Measurements from ENCODE around the gene OPCML.

OPCML gene

DNA sequence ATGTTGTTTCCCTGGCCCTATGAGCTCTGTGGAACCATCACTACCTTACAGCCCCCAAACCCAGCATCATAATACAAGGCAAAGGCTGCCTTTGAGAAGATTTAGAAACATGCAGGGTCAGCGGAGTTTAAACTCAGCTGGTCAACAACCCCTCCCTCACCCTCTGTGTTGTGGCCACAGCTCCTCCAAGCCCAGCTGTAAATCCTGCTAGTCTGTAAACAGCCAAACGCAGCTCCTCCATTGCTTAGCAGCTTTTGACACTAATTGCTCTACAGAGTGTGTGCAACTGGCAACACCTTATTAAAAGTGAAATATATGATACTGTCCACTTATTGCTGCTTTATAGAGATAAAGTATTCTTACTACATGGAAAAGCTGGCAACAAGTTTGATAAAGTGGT is 29.1 kb downstream of the OPCML start:
- no peaks in the 10 kb centered on the region for H3K27me3 ChIP-seq (ENCODE audit: control insufficient read depth, insufficient read depth, low read length)
- H3K4me3 ChIP-seq (ENCODE audit: low read depth, low read length): no peak overlapping the region
- H3K9me3 ChIP-seq (ENCODE audit: control insufficient read depth, insufficient read depth, low read depth, low read length): no peaks in the 10 kb centered on the region
- no peaks in the 10 kb centered on the region for H3K36me3 ChIP-seq (ENCODE audit: control insufficient read depth, insufficient read depth, low read length)
- H3K4me1 ChIP-seq (ENCODE audit: control insufficient read depth, insufficient read depth, low read length): peaks cover 36% of the 10 kb centered on the region
- no peak overlapping the region for H3K9ac ChIP-seq (ENCODE audit: low read length)
- H3K27ac ChIP-seq (ENCODE audit: low read depth, low read length): no peak overlapping the region

DNA sequence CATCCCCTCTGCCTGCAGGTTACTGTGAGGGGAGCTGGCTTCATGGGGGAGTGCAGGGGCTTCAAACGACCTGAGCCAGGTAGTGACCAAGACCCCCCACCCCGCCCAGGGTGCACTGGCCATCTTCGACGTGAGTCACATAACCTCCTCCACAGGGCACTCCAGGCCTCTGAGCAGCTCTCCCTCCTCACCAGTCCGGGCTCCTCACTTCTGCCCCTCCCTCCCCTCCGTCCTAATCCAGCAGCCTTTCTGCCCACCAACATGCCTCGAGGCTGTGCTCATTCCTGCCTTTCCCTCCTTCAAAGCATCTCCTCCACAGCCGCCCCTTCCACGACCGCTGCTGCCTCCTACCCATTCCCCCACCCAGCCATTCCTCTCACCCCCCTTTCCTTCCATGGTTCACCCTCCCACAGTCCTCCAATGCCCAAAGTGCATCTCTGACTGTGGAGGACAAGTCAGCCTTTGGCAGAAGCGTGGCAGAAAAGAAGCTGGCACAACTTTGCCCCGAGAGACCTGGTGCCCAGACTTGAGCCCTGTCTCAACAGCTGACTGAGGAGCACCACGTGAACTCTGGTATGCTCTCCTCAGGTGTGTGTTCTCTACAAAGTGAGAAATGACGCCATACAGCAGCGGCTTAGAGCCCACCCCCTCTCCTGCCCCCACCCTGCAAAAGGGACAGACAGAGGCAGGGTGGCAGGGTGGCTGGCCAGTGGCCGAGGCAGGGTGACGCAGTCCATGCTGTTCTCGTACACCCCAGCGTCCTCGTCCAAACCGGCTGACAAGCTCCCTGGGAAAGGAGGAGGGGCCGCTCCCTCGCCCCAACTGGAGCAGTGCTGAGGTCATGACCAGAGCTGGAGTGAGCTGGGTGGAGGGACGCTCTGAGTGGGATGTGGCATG is 30.4 kb downstream of the OPCML start:
- no peaks in the 10 kb centered on the region for H3K36me3 ChIP-seq (ENCODE audit: control insufficient read depth, insufficient read depth, low read length)
- H3K27ac ChIP-seq (ENCODE audit: low read depth, low read length): no peak overlapping the region
- no peaks in the 10 kb centered on the region for H3K27me3 ChIP-seq (ENCODE audit: control insufficient read depth, insufficient read depth, low read length)
- H3K4me1 ChIP-seq (ENCODE audit: control insufficient read depth, insufficient read depth, low read length): peaks cover 30% of the 10 kb centered on the region
- H3K9ac ChIP-seq (ENCODE audit: low read length): no peak overlapping the region
- H3K4me3 ChIP-seq (ENCODE audit: low read depth, low read length): no peak overlapping the region
- H3K9me3 ChIP-seq (ENCODE audit: control insufficient read depth, insufficient read depth, low read depth, low read length): no peaks in the 10 kb centered on the region

DNA sequence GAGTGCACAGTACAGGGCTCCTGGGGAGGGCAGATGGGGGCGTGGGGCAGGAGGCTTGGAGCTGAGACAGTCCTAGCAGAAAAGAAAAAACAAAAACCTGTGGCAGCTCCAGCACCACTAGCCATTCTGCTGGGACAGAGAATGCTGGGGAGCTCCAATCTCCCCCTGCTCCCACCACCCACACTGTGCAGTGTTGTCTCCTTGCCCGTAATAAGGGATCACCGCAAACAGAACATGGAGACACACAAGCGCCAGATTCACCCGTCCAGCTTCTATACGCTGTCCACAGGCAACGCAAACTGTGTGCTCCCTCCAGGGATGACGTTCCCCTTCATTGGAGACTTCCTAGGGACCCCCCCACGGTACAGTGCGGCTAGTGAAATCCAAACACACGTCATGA is 31.4 kb downstream of the OPCML start:
- Histone ChIP-seq H3K4me1 (ENCODE audit: control insufficient read depth, insufficient read depth, low read length) (peaks cover 21% of the 10 kb centered on the region), H3K9ac (ENCODE audit: low read length) (no peak overlapping the region), H3K36me3 (ENCODE audit: control insufficient read depth, insufficient read depth, low read length) (no peaks in the 10 kb centered on the region), H3K4me3 (ENCODE audit: low read depth, low read length) (no peak overlapping the region), H3K27me3 (ENCODE audit: control insufficient read depth, insufficient read depth, low read length) (no peaks in the 10 kb centered on the region), H3K9me3 (ENCODE audit: control insufficient read depth, insufficient read depth, low read depth, low read length) (no peaks in the 10 kb centered on the region), H3K27ac (ENCODE audit: low read depth, low read length) (no peak overlapping the region)

DNA sequence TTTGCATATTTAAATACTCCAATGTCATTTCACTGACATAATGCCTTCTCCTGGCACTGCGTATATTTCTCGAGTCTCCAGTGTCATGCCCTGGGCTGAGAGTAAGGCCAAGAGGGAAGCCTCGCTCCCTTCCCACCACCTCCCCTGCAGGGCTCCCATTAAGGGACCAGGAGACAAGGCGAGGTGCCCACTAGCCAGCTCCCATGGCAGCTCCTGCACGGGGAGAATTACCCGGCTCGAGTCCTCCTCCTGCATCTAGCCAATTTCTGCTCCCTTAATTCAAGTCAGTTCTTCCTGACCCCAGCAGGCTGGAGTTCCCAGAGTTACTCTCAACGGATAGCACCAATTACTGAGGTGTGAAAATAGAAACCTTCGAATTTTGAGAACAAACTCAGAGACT is 31.9 kb downstream of the OPCML start:
- Histone ChIP-seq H3K36me3 (ENCODE audit: control insufficient read depth, insufficient read depth, low read length) (no peaks in the 10 kb centered on the region), H3K9ac (ENCODE audit: low read length) (no peak overlapping the region), H3K27me3 (ENCODE audit: control insufficient read depth, insufficient read depth, low read length) (no peaks in the 10 kb centered on the region), H3K4me3 (ENCODE audit: low read depth, low read length) (no peak overlapping the region), H3K9me3 (ENCODE audit: control insufficient read depth, insufficient read depth, low read depth, low read length) (no peaks in the 10 kb centered on the region), H3K4me1 (ENCODE audit: control insufficient read depth, insufficient read depth, low read length) (peaks cover 16% of the 10 kb centered on the region; the same call in 1 of the 2 replicates), H3K27ac (ENCODE audit: low read depth, low read length) (no peak overlapping the region)

DNA sequence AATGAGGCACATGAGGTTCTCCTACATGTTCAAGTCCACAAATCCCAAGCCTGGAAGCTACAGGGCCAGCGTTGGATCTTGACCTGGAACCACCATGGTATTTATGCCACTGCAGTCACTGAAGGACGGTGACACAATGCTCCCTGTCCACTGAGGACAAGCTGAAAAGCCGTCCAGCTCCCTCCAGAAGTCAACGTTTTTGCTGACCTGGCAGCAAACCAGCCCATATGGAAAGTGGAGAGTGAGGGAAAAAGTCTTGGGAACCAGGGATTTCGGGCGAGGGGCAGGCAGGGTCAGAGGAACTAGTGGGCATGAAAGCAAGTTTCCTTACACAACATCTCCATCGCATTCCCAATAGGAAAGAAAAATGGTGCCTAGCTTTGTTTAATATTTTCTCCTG is 33.3 kb downstream of the OPCML start:
- Histone ChIP-seq H3K27me3 (ENCODE audit: control insufficient read depth, insufficient read depth, low read length) (no peaks in the 10 kb centered on the region), H3K27ac (ENCODE audit: low read depth, low read length) (no peak overlapping the region), H3K9ac (ENCODE audit: low read length) (no peak overlapping the region), H3K4me3 (ENCODE audit: low read depth, low read length) (no peak overlapping the region), H3K4me1 (ENCODE audit: control insufficient read depth, insufficient read depth, low read length) (peaks cover 14% of the 10 kb centered on the region; the same call in 1 of the 2 replicates), H3K36me3 (ENCODE audit: control insufficient read depth, insufficient read depth, low read length) (no peaks in the 10 kb centered on the region), H3K9me3 (ENCODE audit: control insufficient read depth, insufficient read depth, low read depth, low read length) (no peaks in the 10 kb centered on the region)

DNA sequence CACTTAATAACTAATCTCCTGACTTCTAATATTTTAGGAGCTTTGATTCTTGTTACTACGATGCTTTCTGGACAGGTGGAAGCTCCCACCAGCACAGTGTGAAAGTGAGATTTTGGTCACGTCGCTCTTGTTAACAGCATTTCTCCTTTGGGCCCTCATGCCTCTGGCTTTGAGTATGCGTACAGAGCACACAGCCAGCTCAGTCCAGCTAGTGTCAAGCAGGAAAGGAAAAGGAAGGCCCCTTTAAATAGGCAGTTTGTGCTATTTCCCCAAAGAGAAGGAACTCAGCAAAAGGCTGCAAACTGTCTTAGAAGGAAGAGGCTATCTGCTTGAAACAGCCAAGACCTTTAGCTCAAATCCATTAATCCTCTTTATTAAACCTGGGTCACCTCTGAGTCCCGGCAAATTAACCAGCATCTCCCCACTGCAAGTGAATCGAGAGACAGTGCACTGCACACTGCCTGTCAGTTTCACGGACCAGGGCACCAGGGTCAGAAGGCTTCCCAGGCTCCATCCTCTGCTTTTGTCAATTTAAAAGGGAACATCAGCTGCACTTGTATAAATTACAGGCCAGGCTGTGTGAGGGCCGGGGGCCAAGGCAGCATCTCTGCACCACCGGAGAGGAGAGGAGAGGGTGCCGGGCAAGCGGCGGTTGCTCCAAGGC is 34.7 kb downstream of the OPCML start:
- Histone ChIP-seq H3K4me1 (ENCODE audit: control insufficient read depth, insufficient read depth, low read length) (peaks cover 9% of the 10 kb centered on the region; the same call in 1 of the 2 replicates), H3K9me3 (ENCODE audit: control insufficient read depth, insufficient read depth, low read depth, low read length) (no peaks in the 10 kb centered on the region), H3K27ac (ENCODE audit: low read depth, low read length) (no peak overlapping the region), H3K4me3 (ENCODE audit: low read depth, low read length) (no peak overlapping the region), H3K27me3 (ENCODE audit: control insufficient read depth, insufficient read depth, low read length) (no peaks in the 10 kb centered on the region), H3K9ac (ENCODE audit: low read length) (no peak overlapping the region), H3K36me3 (ENCODE audit: control insufficient read depth, insufficient read depth, low read length) (no peaks in the 10 kb centered on the region)

DNA sequence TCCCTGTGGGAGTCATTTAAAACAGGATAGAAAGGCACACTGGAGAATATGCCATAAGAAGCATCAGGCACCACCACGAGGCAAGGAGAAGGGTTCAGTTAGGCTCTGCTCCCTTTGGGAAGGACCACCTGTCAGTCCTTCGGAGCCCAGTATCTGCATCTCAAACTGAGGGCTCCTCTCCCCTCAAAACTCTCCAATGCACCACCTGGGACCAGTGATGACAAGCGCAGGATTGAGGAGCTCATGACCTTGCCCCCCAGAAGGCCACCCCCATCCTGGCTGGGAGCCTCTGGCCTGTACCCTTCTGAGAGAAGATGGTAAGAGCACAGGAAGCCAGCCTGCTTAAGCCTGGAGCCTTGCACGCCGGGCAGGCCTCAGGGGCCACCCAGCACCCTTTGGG is 39.4 kb downstream of the OPCML start:
- no peak overlapping the region for H3K9ac ChIP-seq (ENCODE audit: low read length)
- no peak overlapping the region for H3K27ac ChIP-seq (ENCODE audit: low read depth, low read length)
- no peak overlapping the region for H3K4me3 ChIP-seq (ENCODE audit: low read depth, low read length)
- H3K27me3 ChIP-seq (ENCODE audit: control insufficient read depth, insufficient read depth, low read length): no peaks in the 10 kb centered on the region
- H3K4me1 ChIP-seq (ENCODE audit: control insufficient read depth, insufficient read depth, low read length): 0 out of 2 replicates have a peak, but pooled peaks cover 9% of the 10 kb centered on the region
- no peaks in the 10 kb centered on the region for H3K9me3 ChIP-seq (ENCODE audit: control insufficient read depth, insufficient read depth, low read depth, low read length)
- no peaks in the 10 kb centered on the region for H3K36me3 ChIP-seq (ENCODE audit: control insufficient read depth, insufficient read depth, low read length)

DNA sequence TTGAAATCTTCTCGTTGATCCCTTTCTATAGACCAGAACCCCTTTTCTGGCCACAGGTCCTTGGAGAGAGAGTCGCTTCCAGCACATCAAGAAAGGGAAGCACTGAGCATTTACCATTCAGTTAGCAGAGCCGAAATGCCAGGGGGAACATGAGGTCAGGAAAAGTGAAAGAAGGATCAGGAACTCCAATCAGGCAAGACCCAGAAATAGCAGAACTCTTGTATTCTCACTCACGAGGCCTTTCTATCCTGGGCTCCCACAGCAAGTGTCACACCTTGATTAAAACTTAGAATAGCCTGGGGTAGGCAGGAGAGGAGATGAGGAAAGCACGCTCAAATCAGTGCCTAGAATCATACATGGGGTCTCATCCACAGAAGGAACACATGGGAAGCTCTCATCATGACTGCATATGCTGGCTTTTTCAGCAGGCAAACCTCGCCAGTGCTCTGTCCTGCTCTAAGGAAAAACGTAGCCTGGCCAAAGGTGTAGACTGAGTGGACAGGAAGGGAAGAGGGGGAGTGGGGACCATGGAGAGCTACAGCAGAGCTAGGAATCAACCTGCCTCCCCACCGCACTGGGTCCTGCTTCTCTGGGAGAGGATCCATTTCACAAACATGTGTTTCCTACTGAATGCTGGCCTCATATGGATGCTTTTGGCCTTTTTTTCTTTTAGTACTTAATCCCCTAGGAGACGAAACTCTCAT is 40.5 kb downstream of the OPCML start:
- Histone ChIP-seq H3K27me3 (ENCODE audit: control insufficient read depth, insufficient read depth, low read length) (no peaks in the 10 kb centered on the region), H3K4me1 (ENCODE audit: control insufficient read depth, insufficient read depth, low read length) (0 out of 2 replicates have a peak, but pooled peaks cover 9% of the 10 kb centered on the region), H3K9me3 (ENCODE audit: control insufficient read depth, insufficient read depth, low read depth, low read length) (no peaks in the 10 kb centered on the region), H3K36me3 (ENCODE audit: control insufficient read depth, insufficient read depth, low read length) (no peaks in the 10 kb centered on the region), H3K4me3 (ENCODE audit: low read depth, low read length) (no peak overlapping the region), H3K9ac (ENCODE audit: low read length) (no peak overlapping the region), H3K27ac (ENCODE audit: low read depth, low read length) (no peak overlapping the region)

DNA sequence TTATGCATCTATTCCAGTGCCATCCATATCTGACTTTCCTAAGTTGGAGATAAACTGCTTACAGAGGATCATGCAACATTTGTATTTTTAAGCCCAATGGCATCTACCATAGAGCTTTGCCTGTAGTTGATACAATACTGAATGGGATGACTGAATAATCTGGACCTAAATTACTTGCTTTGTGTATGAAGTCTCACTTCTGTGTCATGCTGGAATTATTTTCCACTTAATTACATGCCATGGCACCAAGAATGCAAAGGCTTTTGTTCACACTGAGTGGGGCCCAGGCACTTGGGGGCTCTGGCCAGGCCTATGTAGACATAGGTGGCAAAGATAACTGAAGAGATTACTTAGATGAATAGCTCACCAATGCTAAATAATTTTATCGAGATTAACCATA is 51.6 kb downstream of the OPCML start:
- Histone ChIP-seq H3K4me1 (ENCODE audit: control insufficient read depth, insufficient read depth, low read length) (no peaks in the 10 kb centered on the region), H3K27ac (ENCODE audit: low read depth, low read length) (no peak overlapping the region), H3K9me3 (ENCODE audit: control insufficient read depth, insufficient read depth, low read depth, low read length) (no peaks in the 10 kb centered on the region), H3K27me3 (ENCODE audit: control insufficient read depth, insufficient read depth, low read length) (no peaks in the 10 kb centered on the region), H3K4me3 (ENCODE audit: low read depth, low read length) (no peak overlapping the region), H3K9ac (ENCODE audit: low read length) (no peak overlapping the region), H3K36me3 (ENCODE audit: control insufficient read depth, insufficient read depth, low read length) (no peaks in the 10 kb centered on the region)

DNA sequence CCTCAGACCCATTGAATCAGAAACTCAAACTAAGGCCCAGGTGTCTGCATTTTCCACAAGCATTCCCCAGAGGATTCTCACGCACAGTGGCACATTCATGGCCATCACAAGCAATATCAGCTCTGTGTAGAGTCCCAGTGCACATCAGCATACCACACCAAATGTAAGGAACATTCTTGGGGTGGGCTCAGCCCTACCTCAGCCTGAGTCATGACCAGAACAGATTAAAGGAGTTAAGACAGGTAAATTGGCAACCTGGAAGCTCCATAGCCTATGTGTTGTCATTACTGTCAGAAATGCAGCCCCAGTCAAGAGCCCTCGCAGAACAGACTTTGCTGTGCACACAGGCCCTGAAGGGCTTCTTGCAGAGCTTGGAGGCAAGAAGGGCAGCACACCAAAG is 53.1 kb downstream of the OPCML start:
- no peaks in the 10 kb centered on the region for H3K4me1 ChIP-seq (ENCODE audit: control insufficient read depth, insufficient read depth, low read length)
- H3K4me3 ChIP-seq (ENCODE audit: low read depth, low read length): no peak overlapping the region
- H3K36me3 ChIP-seq (ENCODE audit: control insufficient read depth, insufficient read depth, low read length): no peaks in the 10 kb centered on the region
- H3K9ac ChIP-seq (ENCODE audit: low read length): no peak overlapping the region
- H3K27ac ChIP-seq (ENCODE audit: low read depth, low read length): no peak overlapping the region
- H3K27me3 ChIP-seq (ENCODE audit: control insufficient read depth, insufficient read depth, low read length): no peaks in the 10 kb centered on the region
- H3K9me3 ChIP-seq (ENCODE audit: control insufficient read depth, insufficient read depth, low read depth, low read length): no peaks in the 10 kb centered on the region

DNA sequence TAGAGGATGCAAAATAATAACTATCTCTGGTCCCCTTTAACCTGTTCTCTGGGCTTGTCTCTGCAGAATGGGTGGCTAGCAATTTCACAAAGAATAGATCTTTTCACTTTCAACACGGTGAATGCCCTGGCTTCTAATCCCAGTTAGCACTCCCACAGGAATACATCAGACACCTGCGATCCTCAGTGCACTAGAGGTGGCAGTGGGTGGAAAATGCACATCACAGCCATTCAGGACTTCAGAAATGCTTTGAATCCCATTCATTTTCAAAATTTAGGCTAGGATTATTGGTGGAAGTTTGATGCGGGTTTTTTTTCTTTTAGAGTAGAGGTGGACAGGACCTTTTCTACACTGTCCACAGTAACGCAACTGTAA is 55.1 kb downstream of the OPCML start:
- H3K36me3 ChIP-seq (ENCODE audit: control insufficient read depth, insufficient read depth, low read length): no peaks in the 10 kb centered on the region
- H3K9me3 ChIP-seq (ENCODE audit: control insufficient read depth, insufficient read depth, low read depth, low read length): no peaks in the 10 kb centered on the region
- no peak overlapping the region for H3K27ac ChIP-seq (ENCODE audit: low read depth, low read length)
- H3K4me1 ChIP-seq (ENCODE audit: control insufficient read depth, insufficient read depth, low read length): no peaks in the 10 kb centered on the region
- no peak overlapping the region for H3K9ac ChIP-seq (ENCODE audit: low read length)
- no peak overlapping the region for H3K4me3 ChIP-seq (ENCODE audit: low read depth, low read length)
- H3K27me3 ChIP-seq (ENCODE audit: control insufficient read depth, insufficient read depth, low read length): no peaks in the 10 kb centered on the region
